OCI-M2 (cell line): ENCODE measurements around the gene PDLIM7.
A peak's percentile ranks its signal among the peaks of the same experiment; 100 is the strongest.

ENCODE experiments used
- DNase-seq: peaks from one replicate; lab custom pipeline; 2025; ENCODE audit not compliant: unreplicated experiment; lab: John Stamatoyannopoulos, UW

Gene PDLIM7

DNA sequence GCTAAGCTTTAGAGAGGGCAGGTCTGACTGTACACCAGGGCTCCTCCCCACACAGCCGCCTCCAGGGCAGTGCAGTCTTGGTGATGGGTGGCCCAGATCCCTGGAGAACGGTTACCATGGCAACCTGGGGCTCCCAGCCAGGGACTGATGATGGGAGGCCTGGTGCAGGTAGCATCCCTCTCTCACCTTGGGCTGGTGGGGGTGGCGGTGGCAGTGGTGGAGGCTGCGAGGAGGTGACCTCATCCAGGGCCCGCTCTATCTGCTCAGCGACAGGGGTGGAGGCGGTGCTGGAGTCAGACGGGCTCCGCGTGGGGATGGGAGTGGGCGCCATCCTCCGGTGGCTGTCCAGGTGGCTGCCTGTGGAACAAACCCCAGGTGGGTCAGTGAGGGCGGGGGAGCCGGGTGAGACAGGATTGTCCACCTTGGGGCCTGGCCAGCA is 38.5 kb downstream of the PDLIM7 start:
- DNase-seq: no peak

DNA sequence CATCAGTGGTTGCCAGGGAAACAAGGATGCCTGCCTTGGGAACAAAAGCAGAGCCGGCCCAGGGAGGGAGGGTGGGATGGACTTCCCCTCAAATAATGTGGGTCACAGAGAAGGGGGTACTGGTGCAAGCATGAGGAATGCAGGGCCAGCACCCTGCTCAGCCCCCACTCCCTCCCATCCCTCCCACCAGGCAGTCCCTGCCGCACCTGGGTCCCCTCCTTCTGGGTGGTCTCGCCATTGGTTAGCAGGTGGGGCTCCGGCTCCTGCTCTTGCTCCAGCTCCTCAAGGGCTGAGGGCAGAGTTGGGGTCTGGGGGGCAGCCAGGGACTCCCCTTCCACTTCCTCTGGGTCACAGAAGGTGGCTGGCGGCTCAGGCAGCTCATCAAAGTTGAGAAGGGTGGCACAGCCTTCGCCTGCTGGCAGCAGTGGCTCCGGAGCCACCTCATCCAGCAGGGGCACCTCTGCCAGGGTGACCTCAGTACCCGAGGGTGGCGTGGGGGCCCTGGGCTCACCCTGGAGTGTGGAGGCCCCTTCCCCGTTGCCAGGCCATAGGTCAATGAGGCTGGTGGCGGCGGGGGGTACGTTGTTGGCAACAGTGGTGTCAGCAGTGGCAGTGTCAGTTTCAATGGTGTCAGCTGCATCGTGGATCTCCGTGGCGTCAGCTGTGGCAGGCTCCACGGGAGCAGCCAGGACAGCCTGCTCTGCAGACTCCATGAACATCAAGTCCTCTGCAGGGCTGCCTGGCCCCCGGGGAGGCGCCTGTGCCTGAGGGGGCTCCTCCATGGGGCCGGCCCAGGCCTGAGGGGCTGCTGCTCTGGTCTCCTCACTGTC is 39.3 kb downstream of the PDLIM7 start:
- DNase-seq: no peak

DNA sequence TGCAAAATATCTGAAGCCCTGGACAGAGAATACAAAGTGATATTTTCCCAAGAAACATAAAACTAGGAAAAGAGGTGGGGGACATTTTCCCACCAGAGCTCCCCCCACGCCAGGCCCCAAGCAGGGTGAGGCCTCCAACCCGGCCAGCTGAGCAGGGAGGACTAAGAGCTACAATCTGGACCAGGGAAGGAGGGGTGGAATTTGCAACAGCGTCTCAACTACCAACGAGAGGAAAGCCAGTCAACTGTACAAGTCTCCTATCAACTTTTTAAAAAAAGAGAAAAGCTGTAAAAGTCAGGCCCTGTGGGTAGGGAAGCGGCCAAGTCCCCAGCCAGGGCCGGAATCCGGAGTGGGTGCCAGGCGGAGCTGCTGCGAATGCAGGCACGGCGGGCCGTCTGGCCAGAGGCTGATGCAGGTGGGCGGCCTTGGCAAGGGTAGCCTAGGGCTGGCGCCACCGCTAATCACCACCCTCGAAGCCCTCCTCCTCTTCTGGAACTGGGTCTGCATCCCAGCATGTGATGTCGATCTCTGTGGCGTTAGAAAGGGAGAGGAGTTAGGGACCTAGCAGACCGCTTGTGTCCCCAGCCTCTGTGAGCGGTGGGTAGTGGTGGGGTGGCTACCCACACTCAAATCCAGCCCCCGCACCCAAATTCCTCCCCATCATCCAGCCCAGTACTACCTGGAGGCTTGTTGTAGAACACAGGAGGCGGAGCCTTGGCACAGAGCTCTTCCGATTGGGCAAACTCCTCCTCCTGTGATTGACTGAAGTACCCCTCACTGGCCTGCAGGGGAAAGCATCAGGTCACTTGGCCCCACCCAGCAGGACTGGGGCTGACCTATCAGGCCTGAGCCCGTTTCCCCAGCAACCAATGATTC is 40.2 kb downstream of the PDLIM7 start:
- no peak for DNase-seq

GRCh38 chr5:177456591-177456964 is 40.8 kb downstream of the PDLIM7 start:
- no peak for DNase-seq

- DNase-seq: no peak
Observed at GRCh38 chr5:177455661-177456590, 41.5 kb downstream of the PDLIM7 start.

DNA sequence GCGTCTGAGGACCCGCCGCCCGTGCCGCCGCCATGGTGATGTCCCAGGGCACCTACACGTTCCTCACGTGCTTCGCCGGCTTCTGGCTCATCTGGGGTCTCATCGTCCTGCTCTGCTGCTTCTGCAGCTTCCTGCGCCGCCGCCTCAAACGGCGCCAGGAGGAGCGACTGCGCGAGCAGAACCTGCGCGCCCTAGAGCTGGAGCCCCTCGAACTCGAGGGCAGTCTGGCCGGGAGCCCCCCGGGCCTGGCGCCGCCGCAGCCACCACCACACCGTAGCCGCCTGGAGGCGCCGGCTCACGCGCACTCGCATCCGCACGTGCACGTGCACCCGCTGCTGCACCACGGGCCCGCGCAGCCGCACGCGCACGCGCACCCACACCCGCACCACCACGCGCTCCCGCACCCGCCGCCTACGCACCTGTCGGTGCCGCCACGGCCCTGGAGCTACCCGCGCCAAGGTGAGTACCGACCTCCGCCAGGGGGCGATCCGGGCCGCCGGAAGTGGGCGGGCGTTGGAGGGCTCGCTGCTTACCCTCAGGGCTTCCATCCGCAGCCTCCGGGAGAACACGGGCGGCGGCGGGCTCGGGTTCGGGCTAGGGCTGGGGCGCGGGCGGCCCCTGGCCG is 42.3 kb downstream of the PDLIM7 start:
- DNase-seq: peak; percentile 24

DNA sequence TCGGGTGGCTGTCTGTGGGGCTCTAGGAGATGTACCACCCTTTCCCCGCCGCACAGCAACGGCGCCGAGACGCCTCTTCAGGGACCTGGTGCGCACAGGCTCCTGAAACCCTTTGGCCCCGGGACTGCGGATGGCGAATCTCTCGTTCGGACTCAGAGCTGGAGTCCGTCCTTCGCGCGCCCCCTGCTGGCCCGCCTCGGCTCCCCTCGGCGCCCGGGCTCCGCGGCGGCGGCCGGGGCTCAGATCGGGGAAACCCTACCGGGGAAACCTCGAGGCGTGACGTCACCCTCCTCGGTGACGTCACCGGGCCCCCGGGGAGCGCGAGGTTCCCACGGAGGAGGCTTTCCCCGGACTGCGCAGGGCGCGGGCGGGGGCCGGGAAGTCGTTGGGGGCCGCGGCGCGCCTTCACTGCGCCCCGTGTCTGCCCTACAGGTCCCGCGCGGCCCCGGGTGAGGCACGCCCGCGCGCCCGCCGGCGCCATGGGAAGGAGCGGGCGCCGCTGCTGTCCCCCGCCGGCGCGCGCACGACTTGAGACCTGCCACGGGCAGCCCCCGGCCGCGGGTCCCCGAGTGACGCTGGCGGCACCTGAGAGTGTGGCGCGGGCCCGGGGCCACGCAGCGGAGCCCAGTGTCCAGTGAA is 42.9 kb downstream of the PDLIM7 start:
- peak; percentile 22 for DNase-seq

DNA sequence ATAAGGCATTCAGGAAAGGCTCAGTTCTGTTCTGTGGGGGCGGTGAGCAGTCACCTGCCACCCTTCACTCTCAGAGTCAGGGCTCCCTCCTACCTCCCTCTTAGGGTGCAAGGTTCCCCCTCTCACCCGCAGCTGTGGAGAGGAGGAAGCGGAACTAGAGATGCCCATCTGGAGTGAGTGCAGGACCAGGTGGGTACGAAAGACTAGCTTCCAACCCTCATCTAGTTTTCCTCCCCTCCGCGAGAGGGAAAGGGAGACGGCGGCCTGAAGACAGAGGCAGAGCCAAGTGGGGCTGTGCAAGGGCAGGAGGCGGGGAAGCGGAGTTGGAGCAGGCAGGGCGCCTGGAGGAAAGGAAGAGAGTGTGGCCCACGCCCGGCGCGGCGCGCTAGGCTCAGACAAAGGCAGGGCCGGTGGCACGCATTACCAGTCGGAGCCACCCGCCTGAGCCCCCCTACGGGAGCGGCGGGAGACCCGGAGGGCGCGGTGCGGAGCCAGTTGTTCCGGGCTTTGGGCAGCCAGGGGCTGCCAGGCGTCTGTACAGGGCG is 43.5 kb downstream of the PDLIM7 start:
- DNase-seq: no peak

GRCh38 chr5:177452688-177453638 is 44.4 kb downstream of the PDLIM7 start:
- no peak for DNase-seq

DNA sequence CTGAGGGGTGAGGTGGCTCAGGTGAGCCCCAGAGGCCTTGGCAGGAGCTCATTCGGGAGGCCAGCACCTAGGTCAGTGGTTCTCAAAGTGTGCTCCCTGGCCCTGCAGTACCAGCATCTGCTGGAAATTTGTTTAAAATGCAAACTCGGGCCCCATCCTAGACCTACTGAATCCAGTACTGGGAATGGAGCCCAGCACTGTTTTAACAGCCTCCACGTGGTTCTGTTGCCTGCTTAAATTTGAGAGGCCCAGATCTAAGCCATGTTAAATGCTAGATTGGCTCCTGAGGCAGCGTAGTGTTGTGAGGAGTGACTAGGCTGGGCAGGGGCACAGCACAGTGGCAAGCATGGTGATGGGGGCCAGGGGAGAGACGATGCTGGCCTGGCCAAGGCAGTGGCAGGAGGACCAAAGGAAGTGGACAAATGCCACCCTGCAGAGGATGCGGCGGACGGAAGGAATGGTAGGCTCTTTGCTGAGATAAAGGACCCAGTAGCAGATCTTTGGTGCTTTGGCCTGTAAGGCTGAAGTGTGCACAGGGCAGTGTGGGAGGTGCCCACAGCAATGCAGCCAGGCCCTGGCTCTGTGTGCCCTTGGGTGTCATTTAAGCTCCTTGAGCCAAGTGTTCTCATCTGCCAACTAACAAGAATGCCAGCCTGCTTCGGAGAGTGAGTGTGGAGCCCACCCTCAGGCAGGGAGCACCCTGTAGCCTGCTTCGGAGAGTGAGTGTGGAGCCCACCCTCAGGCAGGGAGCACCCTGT is 46.6 kb downstream of the PDLIM7 start:
- no peak for DNase-seq

- no peak for DNase-seq
Observed at GRCh38 chr5:177449140-177450061, 48.0 kb downstream of the PDLIM7 start.

- no peak for DNase-seq
Observed at GRCh38 chr5:177448244-177448950, 49.0 kb downstream of the PDLIM7 start.

GRCh38 chr5:177447611-177448243 is 49.7 kb downstream of the PDLIM7 start:
- no peak for DNase-seq

- DNase-seq: no peak
Observed at GRCh38 chr5:177447066-177447610, 50.3 kb downstream of the PDLIM7 start.
